Mesothelial cell of epicardium (in vitro differentiated cells): ENCODE data around the gene PTPN21. TPM values are rescaled to one million over a fixed set of nuclear protein-coding genes. Genes with fewer than 3 reads are reported as not detected.

Source experiments
- DNase-seq, 2 experiments: peaks; one replicate each; pipeline ENCODE4 v3.0.0; 2021; ENCODE audit warnings: low spot score in 2 of 2; ENCODE audit not compliant: unreplicated experiment in 2 of 2
- H3K27ac Mint-ChIP-seq: 2 replicates; pipeline ENCODE4 v1.8.0; 2021; ENCODE audit warnings: mixed read lengths
- H3K27me3 Mint-ChIP-seq: 2 replicates; pipeline ENCODE4 v1.8.0; 2021; ENCODE audit warnings: low read depth, mixed read lengths
- H3K36me3 Mint-ChIP-seq: 2 replicates; pipeline ENCODE4 v1.8.0; 2021; ENCODE audit warnings: mixed read lengths
- H3K4me1 Mint-ChIP-seq: 2 replicates; pipeline ENCODE4 v1.8.0; 2021; ENCODE audit warnings: mixed read lengths
- H3K4me3 Mint-ChIP-seq: 2 replicates; pipeline ENCODE4 v1.8.0; 2021; ENCODE audit warnings: mild to moderate bottlenecking, moderate library complexity, mixed read lengths
- H3K9me3 Mint-ChIP-seq: 2 replicates; pipeline ENCODE4 v1.8.0; 2021; ENCODE audit warnings: mixed read lengths
- CTCF ChIP-seq: fragments of 200-600 bp; sonication (generic); IDR thresholded peaks from one replicate; pipeline ENCODE4 v1.5.0; 2021; ENCODE audit warnings: antibody characterized with exemption; ENCODE audit not compliant: unreplicated experiment
- total RNA-seq: library from RNA; stranded (reverse); gene quantifications from 3 replicates; pipeline ENCODE4 v1.2.1, GENCODE V29; 2021

Gene PTPN21
- total RNA-seq, 1 donor from 2014 or later, result 34.0 TPM

- DNase-seq, result no peak
- Mint-ChIP-seq H3K4me1 (peaks cover 2% of the 10 kb centered on the region), H3K36me3 (peaks cover 30% of the 10 kb centered on the region), H3K4me3 (no peak overlapping the region), H3K9me3 (peaks cover 9% of the 10 kb centered on the region), H3K27ac (no peak overlapping the region), H3K27me3 (no peaks in the 10 kb centered on the region)
- no peak for TF ChIP-seq CTCF
Measured at GRCh38 chr14:88421286-88421685, 133.5 kb downstream of the PTPN21 start.

DNA sequence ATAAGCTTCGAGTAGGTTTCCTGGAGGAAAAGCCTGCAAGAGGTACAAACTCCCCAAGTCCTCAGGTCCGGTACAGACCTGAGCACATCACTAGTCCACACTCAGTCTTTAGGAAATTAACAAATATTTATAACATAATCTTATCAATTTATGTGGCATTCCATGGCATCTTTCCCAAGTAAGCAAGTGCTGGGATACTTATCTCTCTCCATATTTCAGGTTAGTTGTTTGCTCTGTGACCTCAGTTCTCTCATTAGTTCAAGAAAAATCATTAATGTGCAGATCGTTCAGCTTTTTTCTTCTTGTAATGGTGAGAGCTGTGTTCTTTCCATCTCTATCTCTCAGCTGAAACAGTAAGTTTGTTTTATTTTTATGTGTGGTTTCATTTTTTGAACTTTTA lies 134.6 kb downstream of the PTPN21 start:
- TF ChIP-seq CTCF, result no peak
- H3K4me3 Mint-ChIP-seq, result no peak overlapping the region

GRCh38 chr14:88417594-88417993 lies 137.2 kb downstream of the PTPN21 start:
- no peak for TF ChIP-seq CTCF
- Mint-ChIP-seq H3K4me1 (peaks cover 2% of the 10 kb centered on the region), H3K4me3 (no peak overlapping the region), H3K9me3 (peaks cover 44% of the 10 kb centered on the region), H3K27ac (no peak overlapping the region), H3K36me3 (peaks cover 66% of the 10 kb centered on the region), H3K27me3 (no peaks in the 10 kb centered on the region)
- no peak for DNase-seq

More for the DNA sequence above, 134.6 kb downstream of the PTPN21 start:
- no peaks in the 10 kb centered on the region for H3K27me3 Mint-ChIP-seq
- H3K36me3 Mint-ChIP-seq, result peaks cover 40% of the 10 kb centered on the region
- peaks cover 20% of the 10 kb centered on the region for H3K9me3 Mint-ChIP-seq
- no peak overlapping the region for H3K27ac Mint-ChIP-seq
- DNase-seq, result no peak
- peaks cover 2% of the 10 kb centered on the region for H3K4me1 Mint-ChIP-seq

Other genes starting within 250 kb of the PTPN21 start
- not detected in 3 replicates for gene KCNK10, start 231.7 kb downstream of the PTPN21 start, total RNA-seq
- gene SPATA7, start 169.3 kb downstream of the PTPN21 start, total RNA-seq, result 17.7 to 19.1 TPM (median 17.9 TPM) in 3 replicates
- gene ZC3H14, start 8.0 kb upstream of the PTPN21 start, total RNA-seq, result 83.5 to 88.6 TPM (median 85.0 TPM) in 3 replicates
- gene EML5, start 237.9 kb upstream of the PTPN21 start, total RNA-seq, result 1.6 to 2.6 TPM (median 2.0 TPM) in 3 replicates